CD14-positive monocyte (primary cell): ENCODE data around the gene STMN3. TPM values are rescaled to one million over a fixed set of nuclear protein-coding genes. Genes with fewer than 3 reads are reported as not detected.

Experiments used
- DNase-seq, 3 donors: peaks; one replicate each; pipeline ENCODE4 v3.0.0-alpha.2; 2011 to 2022
- H2AFZ ChIP-seq: 2 replicates; pipeline ENCODE4 v1.6.0; 2012; ENCODE audit warnings: mild to moderate bottlenecking, low read depth, low read length, inconsistent platforms; ENCODE audit not compliant: insufficient read depth, poor library complexity, severe bottlenecking
- H3K27ac ChIP-seq, 2 donors: 1 replicate in 1 of 2; 2 replicates in 1 of 2; pipeline ENCODE4 v1.5.1; 2012 to 2013; ENCODE audit warnings: low read length in 2 of 2, control low read depth in 1 of 2, inconsistent platforms in 1 of 2, low read depth in 1 of 2, mild to moderate bottlenecking in 1 of 2
- H3K27me3 ChIP-seq, 2 donors: one replicate each; pipeline versions ENCODE4 v1.6.0 to v1.6.1; 2011 to 2013; ENCODE audit warnings: low read length in 2 of 2; ENCODE audit not compliant: control insufficient read depth in 2 of 2, insufficient read depth in 2 of 2
- H3K36me3 ChIP-seq, 2 donors: replicated peaks in 1 of 2; 1 replicate in 1 of 2; 2 replicates in 1 of 2; pipeline versions ENCODE4 v1.5.1 to v1.6.1; 2012 to 2013; ENCODE audit warnings: low read length in 2 of 2, control low read depth in 1 of 2, inconsistent platforms in 1 of 2, mild to moderate bottlenecking in 1 of 2; ENCODE audit not compliant: insufficient read depth in 2 of 2, control insufficient read depth in 1 of 2
- H3K4me1 ChIP-seq, 2 donors: 1 replicate in 1 of 2; 2 replicates in 1 of 2; pipeline versions ENCODE4 v1.5.1 to v1.6.1; 2012 to 2013; ENCODE audit warnings: low read length in 2 of 2, control low read depth in 1 of 2, inconsistent platforms in 1 of 2, mild to moderate bottlenecking in 1 of 2, moderate library complexity in 1 of 2; ENCODE audit not compliant: insufficient read depth in 2 of 2, control insufficient read depth in 1 of 2
- H3K4me2 ChIP-seq: replicated peaks from 2 replicates; pipeline ENCODE3; 2012; ENCODE audit warnings: low read length, moderate library complexity, mild to moderate bottlenecking; ENCODE audit not compliant: poor library complexity, severe bottlenecking; ENCODE audit errors: extremely low read depth
- H3K4me3 ChIP-seq, 3 experiments: fragments of 200-600 bp in 1 of 3; sonication (generic) in 1 of 3; replicated peaks in 1 of 3; 1 replicate in 2 of 3; 2 replicates in 1 of 3; pipeline ENCODE4 v1.5.1; 2011 to 2013; ENCODE audit warnings: low read length in 3 of 3, mild to moderate bottlenecking in 3 of 3, control low read depth in 2 of 3, low read depth in 2 of 3, inconsistent platforms in 1 of 3, moderate library complexity in 1 of 3
- H3K79me2 ChIP-seq: 2 replicates; pipeline ENCODE4 v1.6.0; 2012; ENCODE audit warnings: mild to moderate bottlenecking, control low read depth, inconsistent platforms, low read length, moderate library complexity; ENCODE audit not compliant: insufficient read depth
- H3K9ac ChIP-seq: 2 replicates; pipeline ENCODE4 v1.6.0; 2017; ENCODE audit warnings: low read length, mild to moderate bottlenecking; ENCODE audit not compliant: insufficient read depth, poor library complexity, severe bottlenecking
- H3K9me3 ChIP-seq, 2 donors: replicated peaks in 1 of 2; 1 replicate in 1 of 2; 2 replicates in 1 of 2; pipeline versions ENCODE4 v1.5.1 to v1.6.1; 2012 to 2013; ENCODE audit warnings: low read length in 2 of 2, control low read depth in 1 of 2; ENCODE audit not compliant: control insufficient read depth in 1 of 2, insufficient read depth in 1 of 2
- H4K20me1 ChIP-seq: 2 replicates; pipeline ENCODE4 v1.6.0; 2012; ENCODE audit warnings: mild to moderate bottlenecking, low read length, control low read depth, moderate library complexity; ENCODE audit not compliant: insufficient read depth
- H3K27ac Mint-ChIP-seq, 7 donors: one replicate each; pipeline ENCODE4 v1.8.0; 2020; ENCODE audit warnings: mild to moderate bottlenecking in 7 of 7, mixed read lengths in 7 of 7, moderate library complexity in 6 of 7, inconsistent platforms in 2 of 7
- H3K27me3 Mint-ChIP-seq, 3 donors: one replicate each; pipeline ENCODE4 v1.8.0; 2021 to 2022; ENCODE audit warnings: low read depth in 3 of 3, mild to moderate bottlenecking in 3 of 3, mixed read lengths in 3 of 3, moderate library complexity in 3 of 3, inconsistent platforms in 1 of 3
- H3K36me3 Mint-ChIP-seq, 2 donors: one replicate each; pipeline ENCODE4 v1.8.0; 2020; ENCODE audit warnings: mixed read lengths in 2 of 2, inconsistent platforms in 1 of 2, mild to moderate bottlenecking in 1 of 2
- H3K4me1 Mint-ChIP-seq: one replicate; pipeline ENCODE4 v1.8.0; 2020; ENCODE audit warnings: mild to moderate bottlenecking, mixed read lengths
- H3K4me3 Mint-ChIP-seq, 2 donors: one replicate each; pipeline ENCODE4 v1.8.0; 2020; ENCODE audit warnings: mild to moderate bottlenecking in 2 of 2, mixed read lengths in 2 of 2, moderate library complexity in 1 of 2
- H3K9me3 Mint-ChIP-seq, 7 donors: one replicate each; pipeline ENCODE4 v1.8.0; 2020 to 2022; ENCODE audit warnings: mixed read lengths in 7 of 7, mild to moderate bottlenecking in 6 of 7, moderate library complexity in 6 of 7, inconsistent platforms in 2 of 7
- WGBS: methylation state at CpG from one replicate; pipeline ENCODE4 v1.1.5; 2013; ENCODE audit warnings: missing lambda C conversion rate; ENCODE audit not compliant: insufficient coverage; 5-methylcytosine and 5-hydroxymethylcytosine counted together
- intact Hi-C, 2 donors: fragments of 100-400 bp; cut with micrococcal nuclease; formaldehyde crosslinking; loops; one replicate each; pipeline versions ENCODE4 v1.15.0 to v1.15.1; 2023
- polyA minus RNA-seq: library from RNA; depleted of rRNA, polyadenylated mRNA; stranded (reverse); fragments of >200 nt; gene quantifications from 2 replicates; pipeline ENCODE4 v1.2.3, GENCODE V29; 2012
- polyA plus RNA-seq, 3 donors: library from polyadenylated mRNA; depleted of rRNA in 1 of 3; unstranded in 2 of 3; stranded (reverse) in 1 of 3; fragments of 300-500 nt in 2 of 3; fragments of >200 nt in 1 of 3; fragmentation: Illumina TruSeq in 2 of 3; gene quantifications; 1 replicate in 2 of 3; 2 replicates in 1 of 3; pipeline ENCODE4 v1.2.3, GENCODE V29; 2012 to 2021
- total RNA-seq, 12 experiments: library from RNA in 1 of 12; stranded (reverse) in 1 of 12; fragments of 120-200 nt in 1 of 12; gene quantifications; one replicate each; pipeline ENCODE4 v1.2.4 and lab custom pipeline; 2013 to 2026; ENCODE audit warnings: mixed read lengths in 6 of 12, inconsistent platforms in 1 of 12
- TF ChIP-seq, protein P1 (sequence below): fragments of 200-600 bp; IDR thresholded peaks from one replicate; pipeline ENCODE4 v1.8.0; 2022; ENCODE audit warnings: antibody characterized with exemption, mild to moderate bottlenecking

Gene STMN3
- 5.6 TPM for total RNA-seq (2013)
- polyA plus RNA-seq (1 to 10 TPM in 1 of 3 donors, under 1 TPM in 2; 0.10 to 8.1 (median 0.15) TPM), polyA minus RNA-seq (1.4 TPM in 2 replicates), total RNA-seq (lab: John Stamatoyannopoulos, UW) (0.08 to 23.5 (median 1.0) reads per million in 11 experiments)

DNA sequence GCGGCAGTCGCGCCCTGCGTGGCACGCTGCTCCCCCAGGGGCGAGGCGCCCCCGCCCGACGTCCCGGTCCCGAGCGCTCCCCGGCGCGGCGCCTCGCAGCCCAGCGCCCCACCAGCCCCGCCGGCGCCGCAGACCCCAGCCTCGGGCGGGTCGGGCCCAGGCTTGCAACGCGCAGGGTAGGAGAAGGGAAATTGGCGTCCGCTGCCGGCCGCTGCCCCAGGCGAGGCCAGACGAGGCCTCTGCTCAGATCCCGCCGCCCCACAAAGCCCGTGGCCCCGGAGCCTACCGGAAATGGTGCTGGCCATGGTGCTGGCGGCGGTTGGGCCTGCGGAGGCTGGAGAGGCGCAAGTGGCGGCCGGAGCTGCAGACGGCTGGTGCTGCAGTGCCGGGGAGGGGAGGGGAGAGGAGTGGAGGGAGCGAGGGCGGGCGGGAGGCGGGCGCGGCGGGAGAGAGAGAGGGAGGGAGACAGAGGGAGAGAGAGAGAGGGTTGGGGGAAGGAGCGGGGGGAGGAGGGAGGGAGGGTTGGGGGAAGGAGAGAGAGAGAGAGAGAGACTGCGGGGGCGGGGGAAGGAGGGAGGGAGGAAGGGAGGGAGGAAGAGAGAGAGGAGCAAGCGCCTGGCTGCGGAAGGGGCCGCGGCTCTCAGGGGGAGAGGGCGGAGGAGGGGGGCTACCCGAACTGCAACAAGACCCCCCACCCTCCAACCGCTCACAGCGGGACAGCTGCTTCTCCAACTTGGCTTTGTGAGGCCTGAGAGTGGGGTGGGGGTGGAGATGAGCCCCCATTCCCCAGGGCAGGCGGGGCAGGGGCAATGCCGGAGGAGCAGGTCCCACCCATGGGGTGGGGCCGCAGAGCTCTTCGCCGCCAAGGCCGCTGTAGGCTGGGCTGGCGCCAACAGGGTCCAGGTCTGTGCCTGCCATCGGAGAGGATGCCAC, at the start of gene STMN3:
Gene STMN3 (minus strand): TSS at position 384 of the 933 bp plus-strand sequence. CDS start 79 bp downstream, at position 305.
- peak within 1 kb of the TSS; percentile 50 for H2AFZ ChIP-seq
- peak within 1 kb of the TSS; percentile 31 to 87 for H3K4me3 Mint-ChIP-seq
- peak within 1 kb of the TSS; percentile 69 for H3K4me2 ChIP-seq
- peaks cover 19 to 39% (median 35%) of the 10 kb centered on the region in 3 donors for H3K27me3 Mint-ChIP-seq
- H3K9me3 ChIP-seq = peaks cover 0 to 7% of the 10 kb centered on the region in 2 donors
- TF ChIP-seq, protein P1, sequence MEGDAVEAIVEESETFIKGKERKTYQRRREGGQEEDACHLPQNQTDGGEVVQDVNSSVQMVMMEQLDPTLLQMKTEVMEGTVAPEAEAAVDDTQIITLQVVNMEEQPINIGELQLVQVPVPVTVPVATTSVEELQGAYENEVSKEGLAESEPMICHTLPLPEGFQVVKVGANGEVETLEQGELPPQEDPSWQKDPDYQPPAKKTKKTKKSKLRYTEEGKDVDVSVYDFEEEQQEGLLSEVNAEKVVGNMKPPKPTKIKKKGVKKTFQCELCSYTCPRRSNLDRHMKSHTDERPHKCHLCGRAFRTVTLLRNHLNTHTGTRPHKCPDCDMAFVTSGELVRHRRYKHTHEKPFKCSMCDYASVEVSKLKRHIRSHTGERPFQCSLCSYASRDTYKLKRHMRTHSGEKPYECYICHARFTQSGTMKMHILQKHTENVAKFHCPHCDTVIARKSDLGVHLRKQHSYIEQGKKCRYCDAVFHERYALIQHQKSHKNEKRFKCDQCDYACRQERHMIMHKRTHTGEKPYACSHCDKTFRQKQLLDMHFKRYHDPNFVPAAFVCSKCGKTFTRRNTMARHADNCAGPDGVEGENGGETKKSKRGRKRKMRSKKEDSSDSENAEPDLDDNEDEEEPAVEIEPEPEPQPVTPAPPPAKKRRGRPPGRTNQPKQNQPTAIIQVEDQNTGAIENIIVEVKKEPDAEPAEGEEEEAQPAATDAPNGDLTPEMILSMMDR = no peak
- H3K36me3 ChIP-seq = no peaks in the 10 kb centered on the region
- H3K4me3 ChIP-seq = peak within 1 kb of the TSS in 1 of 3 experiments; percentile 55
- H3K36me3 Mint-ChIP-seq = peaks cover 3% of the 10 kb centered on the region in 2 donors
- H3K79me2 ChIP-seq = no peaks in the 10 kb centered on the region
- no peak within 1 kb of the TSS for H3K27ac ChIP-seq
- H3K9me3 Mint-ChIP-seq = peaks cover 0 to 8% (median 3%) of the 10 kb centered on the region in 7 donors
- DNase-seq = peak; percentile 61 to 65 (median 64)
- H3K4me1 Mint-ChIP-seq = peaks cover 27% of the 10 kb centered on the region
- no peaks in the 10 kb centered on the region for H4K20me1 ChIP-seq
- peak within 1 kb of the TSS in 1 of 7 donors; percentile 50 for H3K27ac Mint-ChIP-seq
- intact Hi-C loops = no loop called here
- H3K4me1 ChIP-seq = peaks cover 26 to 36% of the 10 kb centered on the region in 2 donors
- H3K9ac ChIP-seq = no peak within 1 kb of the TSS
- WGBS = under 1% methylated on average over 47 of the region's 73 CpGs
- peaks cover 16 to 33% of the 10 kb centered on the region in 2 donors for H3K27me3 ChIP-seq

DNA sequence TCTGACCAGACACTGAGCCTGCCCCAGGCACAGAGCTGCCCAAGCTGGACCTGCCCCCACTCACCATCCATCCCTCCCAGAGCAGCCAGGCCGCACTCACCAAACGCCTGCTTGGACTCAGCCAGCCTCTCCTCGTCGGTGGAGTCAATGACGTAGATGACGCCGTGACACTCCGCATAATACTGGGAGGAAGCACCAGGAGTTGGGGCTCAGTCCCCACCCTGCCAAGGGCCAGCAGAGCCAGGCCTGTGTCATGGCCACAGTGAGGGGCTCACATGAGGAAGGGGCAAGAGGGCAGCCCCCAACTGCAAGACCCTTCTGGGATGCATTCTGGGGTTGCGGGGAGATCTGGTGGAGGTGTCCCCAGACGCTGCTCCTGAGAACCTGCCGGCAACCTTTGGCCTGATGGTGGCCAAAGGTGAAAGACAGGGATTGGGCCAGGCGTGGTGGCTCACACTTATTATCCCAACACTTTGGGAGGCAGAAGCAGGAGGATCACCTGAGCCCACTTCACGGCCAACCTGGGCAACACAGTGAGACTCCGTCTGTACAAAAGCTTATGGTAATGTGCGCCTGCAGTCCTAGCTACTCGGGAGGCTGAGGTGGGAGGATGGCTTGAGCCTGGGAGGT, 48.9 kb upstream of the STMN3 start:
- H3K36me3 Mint-ChIP-seq = peaks cover 26 to 37% of the 10 kb centered on the region in 2 donors
- H3K27ac Mint-ChIP-seq = no peak overlapping the region

More for the DNA sequence above, 48.9 kb upstream of the STMN3 start:
- Histone ChIP-seq H3K4me3 (no peak overlapping the region), H3K4me2 (no peak overlapping the region), H3K79me2 (peaks cover 21% of the 10 kb centered on the region), H3K27ac (no peak overlapping the region), H4K20me1 (peaks cover 59% of the 10 kb centered on the region), H3K27me3 (peaks cover 0 to 4% of the 10 kb centered on the region in 2 donors), H3K9me3 (no peaks in the 10 kb centered on the region), H2AFZ (no peak overlapping the region), H3K9ac (no peak overlapping the region), H3K4me1 (peaks cover 13 to 14% of the 10 kb centered on the region in 2 donors), H3K36me3 (peaks cover 27 to 29% of the 10 kb centered on the region in 2 donors)
- TF ChIP-seq, protein P1 = no peak
- Mint-ChIP-seq H3K4me1 (peaks cover 14% of the 10 kb centered on the region), H3K27me3 (peaks cover 2 to 9% (median 3%) of the 10 kb centered on the region in 3 donors), H3K9me3 (no peaks in the 10 kb centered on the region), H3K4me3 (no peak overlapping the region)
- 97% methylated on average over 15 of the region's 16 CpGs for WGBS
- intact Hi-C loops = no loop called here
- no peak for DNase-seq
